ENCODE measurements around the gene ASB8.

Gene ASB8

GRCh38 chr12:48142818-48143674, 14.3 kb downstream of the ASB8 start:
- no peak for TF ChIP-seq CTCF (IDR thresholded peaks at IDR 0.05; ENCODE audit: insufficient read depth, low read length, missing control alignments)
- CTCF ChIA-PET: interaction anchor here (1.5 kb wide), 1 partner anchor 10 kb away, joined by 7 read pairs; no protein-coding TSS in a partner anchor
- no peak for DNase-seq (ENCODE audit: low read depth, low spot score)
- POLR2A ChIA-PET: no interaction called here
- no peak overlapping the region for H3K4me3 ChIP-seq (ENCODE audit: low read depth, low read length)

- H3K4me3 ChIP-seq (ENCODE audit: low read depth, low read length): no peak overlapping the region
- POLR2A ChIA-PET: no interaction called here
- no peak for TF ChIP-seq CTCF (IDR thresholded peaks at IDR 0.05; ENCODE audit: insufficient read depth, low read length, missing control alignments)
- CTCF ChIA-PET: no interaction called here
- DNase-seq (ENCODE audit: low read depth, low spot score): no peak
Observed at GRCh38 chr12:48135027-48135426, 22.3 kb downstream of the ASB8 start.

GRCh38 chr12:48132826-48133225, 24.5 kb downstream of the ASB8 start:
- POLR2A ChIA-PET: interaction anchor here (1.3 kb wide), 1 partner anchor 8 kb away, joined by 4 read pairs; no protein-coding TSS in a partner anchor
- no peak for TF ChIP-seq CTCF (IDR thresholded peaks at IDR 0.05; ENCODE audit: insufficient read depth, low read length, missing control alignments)

GRCh38 chr12:48131517-48131916, 25.8 kb downstream of the ASB8 start:
- no peak for DNase-seq (ENCODE audit: low read depth, low spot score)
- CTCF ChIA-PET: no interaction called here
- TF ChIP-seq CTCF (IDR thresholded peaks at IDR 0.05; ENCODE audit: insufficient read depth, low read length, missing control alignments): no peak
- POLR2A ChIA-PET: no interaction called here
- H3K4me3 ChIP-seq (ENCODE audit: low read depth, low read length): no peak overlapping the region

More at GRCh38 chr12:48132826-48133225, 24.5 kb downstream of the ASB8 start:
- no peak for DNase-seq (ENCODE audit: low read depth, low spot score)
- CTCF ChIA-PET: no interaction called here
- no peak overlapping the region for H3K4me3 ChIP-seq (ENCODE audit: low read depth, low read length)

GRCh38 chr12:48129376-48129775, 27.9 kb downstream of the ASB8 start:
- H3K4me3 ChIP-seq (ENCODE audit: low read depth, low read length): no peak overlapping the region
- ChIA-PET POLR2A (no interaction called here), CTCF (interaction anchor here (1.1 to 1.7 kb wide), 3 partner anchors 20 to 60 kb away, joined by 3 to 4 read pairs (median 3); partner anchors contain the start of gene ASB8)
- TF ChIP-seq CTCF (IDR thresholded peaks at IDR 0.05; ENCODE audit: insufficient read depth, low read length, missing control alignments): no peak
- no peak for DNase-seq (ENCODE audit: low read depth, low spot score)

- DNase-seq (ENCODE audit: low read depth, low spot score): no peak
- POLR2A ChIA-PET: no interaction called here
- TF ChIP-seq CTCF (IDR thresholded peaks at IDR 0.05; ENCODE audit: insufficient read depth, low read length, missing control alignments): no peak
- CTCF ChIA-PET: interaction anchor here (1.7 kb wide), 1 partner anchor 29 kb away, joined by 3 read pairs; the partner anchor contains the start of gene ASB8
- no peak overlapping the region for H3K4me3 ChIP-seq (ENCODE audit: low read depth, low read length)
Observed at GRCh38 chr12:48128800-48129199, 28.5 kb downstream of the ASB8 start.
